HepG2 (cell line): ENCODE measurements around the gene AURKA. TPM values are rescaled to one million over a fixed set of nuclear protein-coding genes. Genes with fewer than 3 reads are reported as not detected.
A peak's percentile ranks its signal among the peaks of the same experiment; 100 is the strongest.

Experiments
- ATAC-seq: fragments of 200-7000 bp; cut with Tn5 transposase; 3 replicates; pipeline ENCODE4 v1.9.1; 2020; ENCODE audit warnings: mild to moderate bottlenecking, moderate library complexity
- BruUV-seq: library from RNA; stranded (reverse); fragments of 400-500 nt; replicated peaks from 2 replicates; lab custom pipeline; 2021; lab: Mats Ljungman, UMichigan
- CTCF ChIA-PET: fragments of 300-600 bp; formaldehyde crosslinking; extraction: SDS; loops from one replicate; lab custom pipeline; 2021; ENCODE audit warnings: low total read pairs, inconsistent platforms, low intra/inter-chr PET ratio; lab: Yijun Ruan, JAX
- POLR2A ChIA-PET: fragments of 350-600 bp; sonication (Branson Sonifier 250); formaldehyde crosslinking; loops from one replicate; lab custom pipeline; 2020; ENCODE audit warnings: antibody characterized with exemption, inconsistent platforms; lab: Yijun Ruan, JAX
- DNase-seq: peaks from one replicate; pipeline ENCODE4 v3.0.0-alpha.2; 2015; ENCODE audit warnings: low spot score
- FAIRE-seq: peaks from 3 replicates; lab custom pipeline; 2011; peaks lifted over from hg19 to GRCh38; lab: Jason Lieb, UNC
- H2AFZ ChIP-seq: one replicate; pipeline ENCODE4 v1.6.1; 2011; ENCODE audit warnings: low read length, inconsistent platforms
- H3K27ac ChIP-seq: fragments of 300-600 bp; 3 replicates; pipeline ENCODE4 v1.8.0; 2011; ENCODE audit warnings: mixed run types, mild to moderate bottlenecking, mixed read lengths, low read length, inconsistent platforms; ENCODE audit not compliant: insufficient read depth; ENCODE audit errors: extremely low read length
- H3K27me3 ChIP-seq, 2 experiments: fragments of 200-600 bp in 1 of 2; 2 replicates in 1 of 2; 3 replicates in 1 of 2; pipeline versions ENCODE4 v1.6.0 to v1.8.0; 2011; ENCODE audit warnings: low read length in 2 of 2, mild to moderate bottlenecking in 2 of 2, moderate library complexity in 2 of 2, inconsistent platforms in 1 of 2; ENCODE audit not compliant: insufficient read depth in 2 of 2, control insufficient read depth in 1 of 2
- H3K36me3 ChIP-seq, 2 experiments: fragments of 200-600 bp in 1 of 2; replicated peaks in 1 of 2; 2 replicates in 1 of 2; 3 replicates in 1 of 2; pipeline versions ENCODE4 v1.5.1 to v1.8.0; 2011; ENCODE audit warnings: low read length in 2 of 2, inconsistent platforms in 1 of 2; ENCODE audit not compliant: insufficient read depth in 2 of 2, control insufficient read depth in 1 of 2
- H3K4me1 ChIP-seq: 2 replicates; pipeline ENCODE4 v1.5.1; 2012; ENCODE audit warnings: low read length, inconsistent platforms; ENCODE audit not compliant: insufficient read depth
- H3K4me2 ChIP-seq: 2 replicates; pipeline ENCODE4 v1.6.0; 2011; ENCODE audit warnings: low read depth, low read length, inconsistent platforms
- H3K4me3 ChIP-seq, 3 experiments: fragments of 200-600 bp in 1 of 3; sonication (generic), shearing (Covaris generic) in 1 of 3; replicated peaks in 1 of 3; 2 replicates each; pipeline ENCODE4 v1.5.1; 2011 to 2016; ENCODE audit warnings: low read length in 3 of 3, inconsistent platforms in 2 of 3, low read depth in 2 of 3, mild to moderate bottlenecking in 2 of 3, control low read depth in 1 of 3, mixed read lengths in 1 of 3; ENCODE audit not compliant: insufficient read depth in 1 of 3
- H3K79me2 ChIP-seq: one replicate; pipeline ENCODE4 v1.6.1; 2011; ENCODE audit warnings: low read length, inconsistent platforms; ENCODE audit not compliant: insufficient read depth
- H3K9ac ChIP-seq: 2 replicates; pipeline ENCODE4 v1.6.0; 2011; ENCODE audit warnings: mild to moderate bottlenecking, low read depth, low read length, inconsistent platforms; ENCODE audit not compliant: insufficient read depth
- H3K9me3 ChIP-seq: 2 replicates; pipeline ENCODE4 v1.5.1; 2012; ENCODE audit warnings: mild to moderate bottlenecking, low read length
- H4K20me1 ChIP-seq: 2 replicates; pipeline ENCODE4 v1.6.0; 2011; ENCODE audit warnings: inconsistent platforms, mild to moderate bottlenecking, low read length, moderate library complexity; ENCODE audit not compliant: insufficient read depth
- ATRX ChIP-seq: sonication (generic); formaldehyde crosslinking; IDR thresholded peaks from 2 replicates; pipeline ENCODE4 v1.4.0; 2020; ENCODE audit warnings: missing genetic modification reagents, borderline replicate concordance
- CBFB ChIP-seq: sonication (generic); formaldehyde crosslinking; IDR thresholded peaks from 2 replicates; pipeline ENCODE4 v1.4.0; 2020; ENCODE audit warnings: missing genetic modification reagents
- CEBPB ChIP-seq: IDR thresholded peaks from 2 replicates; pipeline ENCODE4 v1.6.1; 2011; ENCODE audit warnings: low read depth, low read length, improper control_type of control experiment, borderline replicate concordance
- FOXC1 ChIP-seq: sonication (generic); formaldehyde crosslinking; IDR thresholded peaks from 2 replicates; pipeline ENCODE4 v1.8.0; 2022; ENCODE audit warnings: mild to moderate bottlenecking, missing genetic modification reagents, borderline replicate concordance
- MIER2 ChIP-seq: IDR thresholded peaks from 2 replicates; pipeline ENCODE4 v1.6.1; 2016; ENCODE audit warnings: missing biosample characterization, missing genetic modification reagents
- NAIF1 ChIP-seq: sonication (generic); formaldehyde crosslinking; IDR thresholded peaks from 2 replicates; pipeline ENCODE4 v1.5.0; 2020; ENCODE audit warnings: mild to moderate bottlenecking, missing genetic modification reagents, borderline replicate concordance
- SMARCC2 ChIP-seq: fragments of 450-650 bp; IDR thresholded peaks from 2 replicates; pipeline ENCODE4 v1.6.1; 2017; ENCODE audit warnings: antibody characterized with exemption, mild to moderate bottlenecking
- TCF7 ChIP-seq: sonication (generic); IDR thresholded peaks from 2 replicates; pipeline ENCODE4 v1.6.1; 2016; ENCODE audit warnings: antibody characterized with exemption, low read depth
- THAP7 ChIP-seq: sonication (generic); formaldehyde crosslinking; IDR thresholded peaks from 2 replicates; pipeline ENCODE4 v1.8.1; 2023; ENCODE audit warnings: mild to moderate bottlenecking, missing genetic modification reagents
- TMF1 ChIP-seq: sonication (generic); formaldehyde crosslinking; IDR thresholded peaks from 2 replicates; pipeline ENCODE4 v1.8.1; 2022; ENCODE audit warnings: low read depth, missing genetic modification reagents
- ZBTB2 ChIP-seq: sonication (generic); formaldehyde crosslinking; IDR thresholded peaks from 2 replicates; pipeline ENCODE4 v1.8.0; 2022; ENCODE audit warnings: low read depth, missing genetic modification reagents
- ZMYM2 ChIP-seq: sonication (generic); formaldehyde crosslinking; IDR thresholded peaks from 2 replicates; pipeline ENCODE4 v1.8.0; 2022; ENCODE audit warnings: mild to moderate bottlenecking, missing genetic modification reagents
- ZNF232 ChIP-seq: sonication (generic); formaldehyde crosslinking; IDR thresholded peaks from 2 replicates; pipeline ENCODE4 v1.4.0; 2020; ENCODE audit warnings: missing genetic modification reagents, borderline replicate concordance
- ZNF263 ChIP-seq: sonication (generic); formaldehyde crosslinking; IDR thresholded peaks from 2 replicates; pipeline ENCODE4 v1.4.0; 2020; ENCODE audit warnings: missing genetic modification reagents
- ZNF333 ChIP-seq: sonication (generic); formaldehyde crosslinking; IDR thresholded peaks from 2 replicates; pipeline ENCODE4 v1.4.0; 2020; ENCODE audit warnings: mild to moderate bottlenecking, missing genetic modification reagents, borderline replicate concordance
- ZNF709 ChIP-seq: sonication (generic); formaldehyde crosslinking; IDR thresholded peaks from 2 replicates; pipeline ENCODE4 v1.5.0; 2020; ENCODE audit warnings: mild to moderate bottlenecking, missing genetic modification reagents
- WGBS: methylation state at CpG from one replicate; pipeline ENCODE4 v1.1.6; 2017; ENCODE audit warnings: low lambda C conversion rate; 5-methylcytosine and 5-hydroxymethylcytosine counted together
- in situ Hi-C: cut with HindIII; loops from 2 replicates; pipeline ENCODE4 v1.10.0; 2017; ENCODE audit warnings: low pct_unique_long_range_greater_than_20kb; ENCODE audit not compliant: extremely low pct_ligation_motif_present
- intact Hi-C: fragments of 100-400 bp; cut with micrococcal nuclease; formaldehyde crosslinking; loops from one replicate; pipeline ENCODE4 v1.10.0; 2022; ENCODE audit not compliant: unreplicated experiment
- polyA plus RNA-seq, 8 experiments: library from polyadenylated mRNA; depleted of rRNA in 3 of 8; stranded (reverse) in 7 of 8; unstranded in 1 of 8; fragments of >200 nt; fragmentation: Illumina TruSeq in 4 of 8; extraction: Trizol in 4 of 8; gene quantifications; 2 replicates each; pipeline versions ENCODE4 v1.2.1 to v1.2.3, GENCODE V29; 2011 to 2016; ENCODE audit warnings: low read depth in 4 of 8, missing spikeins in 1 of 8, mixed read lengths in 1 of 8; ENCODE audit not compliant: insufficient read depth in 1 of 8
- total RNA-seq, 5 experiments: library from RNA; depleted of rRNA; stranded (reverse); fragments of >200 nt; fragmentation: Illumina TruSeq; extraction: Trizol; gene quantifications; 2 replicates each; pipeline ENCODE4 v1.2.3, GENCODE V29; 2016; ENCODE audit warnings: low read depth in 1 of 5

The AURKA gene
- total and polyA plus RNA-seq, 2 of the 13 experiments (the other 11 are each of a cell fraction or from before 2014, with no cell fraction given) = 96.4 to 224 TPM

GRCh38 chr20:56328861-56329260, 63.2 kb downstream of the AURKA start (continued):
- no peak for TF ChIP-seq ZNF709 (CRISPR knock-in tag)

- H3K27me3 ChIP-seq = peaks cover 0 to 5% of the 10 kb centered on the region in 2 experiments; a peak in 1 of 5 replicates
- no peak overlapping the region for H3K4me2 ChIP-seq
- POLR2A ChIA-PET = no interaction called here
- H3K4me3 ChIP-seq = no peak overlapping the region
- CTCF ChIA-PET = no interaction called here
- FAIRE-seq = no peak
- BruUV-seq = no TSS peak
- no peaks in the 10 kb centered on the region for H4K20me1 ChIP-seq
- ATAC-seq = no peak
- H2AFZ ChIP-seq = no peak overlapping the region
- no peak overlapping the region for H3K27ac ChIP-seq
- no peaks in the 10 kb centered on the region for H3K4me1 ChIP-seq
- H3K9me3 ChIP-seq = no peaks in the 10 kb centered on the region
- H3K9ac ChIP-seq = no peak overlapping the region
- no peaks in the 10 kb centered on the region for H3K36me3 ChIP-seq
- no peak for DNase-seq
- in situ Hi-C loops = no loop called here
- no peaks in the 10 kb centered on the region for H3K79me2 ChIP-seq
- TF ChIP-seq ZBTB2 (CRISPR knock-in tag) = no peak
- TF ChIP-seq CEBPB = peak; percentile 95
- TF ChIP-seq, all 625 proteins: peak for 1
- intact Hi-C loops = no loop called here
Measured at GRCh38 chr20:56324806-56325205, 67.2 kb downstream of the AURKA start.

- Histone ChIP-seq H3K27me3 (peaks cover 0 to 5% of the 10 kb centered on the region in 2 experiments; a peak in 1 of 5 replicates), H3K4me1 (no peaks in the 10 kb centered on the region), H3K9me3 (no peaks in the 10 kb centered on the region), H2AFZ (no peak overlapping the region), H3K36me3 (no peaks in the 10 kb centered on the region), H3K79me2 (no peaks in the 10 kb centered on the region), H4K20me1 (no peaks in the 10 kb centered on the region), H3K9ac (no peak overlapping the region), H3K27ac (no peak overlapping the region), H3K4me2 (no peak overlapping the region), H3K4me3 (no peak overlapping the region)
- FAIRE-seq (no peak), DNase-seq (no peak), ATAC-seq (no peak)
- no TSS peak for BruUV-seq
- intact Hi-C loops (no loop called here), in situ Hi-C loops (no loop called here)
- WGBS = 10% methylated on average over 6 of the region's 6 CpGs
- ChIA-PET CTCF (no interaction called here), POLR2A (no interaction called here)
- TF ChIP-seq ZNF333 (CRISPR knock-in tag) (no peak), NAIF1 (CRISPR knock-in tag) (no peak), FOXC1 (CRISPR knock-in tag) (no peak), ZMYM2 (CRISPR knock-in tag) (no peak), SMARCC2 (no peak), ZNF232 (CRISPR knock-in tag) (no peak), ZNF263 (CRISPR knock-in tag) (no peak), TCF7 (no peak), CBFB (CRISPR knock-in tag) (no peak), ATRX (no peak), TMF1 (no peak), MIER2 (CRISPR knock-in tag) (no peak), THAP7 (CRISPR knock-in tag) (no peak)
Measured at GRCh38 chr20:56323656-56324055, 68.4 kb downstream of the AURKA start.
